Keratinocyte (primary cell): Measurements from ENCODE around the gene PIGQ. TPM values are rescaled to one million over a fixed set of nuclear protein-coding genes. Genes with fewer than 3 reads are reported as not detected.

ENCODE experiments used
- DNase-seq: peaks from one replicate; pipeline ENCODE4 v3.0.0-alpha.2; 2011; ENCODE audit warnings: low read depth, missing footprints, low spot score
- FAIRE-seq: peaks from 2 replicates; lab custom pipeline; 2011; peaks lifted over from hg19 to GRCh38; lab: Jason Lieb, UNC
- H2AFZ ChIP-seq: 2 replicates; pipeline ENCODE4 v1.6.0; 2012; ENCODE audit warnings: low read length, control low read depth, inconsistent platforms; ENCODE audit not compliant: control insufficient read depth
- H3K27ac ChIP-seq: 2 replicates; pipeline ENCODE4 v1.5.1; 2011; ENCODE audit warnings: low read length; ENCODE audit not compliant: control insufficient read depth, insufficient read depth
- H3K27me3 ChIP-seq: 3 replicates; pipeline ENCODE4 v1.6.0; 2011; ENCODE audit warnings: low read length; ENCODE audit not compliant: control insufficient read depth, insufficient read depth; ENCODE audit errors: extremely low read depth
- H3K36me3 ChIP-seq, 2 experiments: 2 replicates in 1 of 2; 3 replicates in 1 of 2; pipeline ENCODE4 v1.5.1; 2011; ENCODE audit warnings: low read length in 2 of 2, mild to moderate bottlenecking in 1 of 2; ENCODE audit not compliant: control insufficient read depth in 2 of 2, insufficient read depth in 2 of 2; ENCODE audit errors: extremely low read depth in 1 of 2
- H3K4me1 ChIP-seq: 3 replicates; pipeline ENCODE4 v1.5.1; 2011; ENCODE audit warnings: low read length; ENCODE audit not compliant: control insufficient read depth, insufficient read depth; ENCODE audit errors: extremely low read depth
- H3K4me2 ChIP-seq: 3 replicates; pipeline ENCODE4 v1.6.0; 2011; ENCODE audit warnings: low read depth, low read length; ENCODE audit not compliant: control insufficient read depth, insufficient read depth; ENCODE audit errors: extremely low read depth
- H3K4me3 ChIP-seq, 3 experiments: fragments of 200-600 bp in 1 of 3; sonication (generic) in 1 of 3; 2 replicates in 2 of 3; 3 replicates in 1 of 3; pipeline ENCODE4 v1.5.1; 2011 to 2016; ENCODE audit warnings: low read length in 3 of 3, mild to moderate bottlenecking in 3 of 3, control low read depth in 2 of 3, inconsistent platforms in 1 of 3, low read depth in 1 of 3, mixed read lengths in 1 of 3, mixed run types in 1 of 3, moderate library complexity in 1 of 3; ENCODE audit not compliant: control insufficient read depth in 2 of 3, insufficient read depth in 2 of 3; ENCODE audit errors: extremely low read depth in 1 of 3
- H3K79me2 ChIP-seq: 2 replicates; pipeline ENCODE4 v1.6.0; 2012; ENCODE audit warnings: low read length; ENCODE audit not compliant: control insufficient read depth, insufficient read depth
- H3K9ac ChIP-seq: 3 replicates; pipeline ENCODE4 v1.6.0; 2011; ENCODE audit warnings: low read length; ENCODE audit not compliant: control insufficient read depth, insufficient read depth; ENCODE audit errors: extremely low read depth
- H3K9me1 ChIP-seq: 3 replicates; pipeline ENCODE4 v1.6.0; 2011; ENCODE audit warnings: low read length; ENCODE audit not compliant: control insufficient read depth, insufficient read depth; ENCODE audit errors: extremely low read depth
- H3K9me3 ChIP-seq: 2 replicates; pipeline ENCODE4 v1.5.1; 2012; ENCODE audit warnings: low read depth, low read length; ENCODE audit not compliant: control insufficient read depth
- H4K20me1 ChIP-seq: 3 replicates; pipeline ENCODE4 v1.6.0; 2011; ENCODE audit warnings: low read length; ENCODE audit not compliant: control insufficient read depth, insufficient read depth; ENCODE audit errors: extremely low read depth
- EZH2 ChIP-seq: IDR thresholded peaks from one replicate; pipeline ENCODE4 v1.6.1; 2012; ENCODE audit warnings: inconsistent platforms, mild to moderate bottlenecking, low read length, moderate library complexity
- dilution Hi-C: fragments of 300-500 bp; cut with MboI; formaldehyde crosslinking; loops from one replicate; pipeline ENCODE4 v1.7.0; 2020; ENCODE audit warnings: low sequenced_read_pairs; ENCODE audit not compliant: extremely low pct_ligation_motif_present
- polyA plus RNA-seq, 5 experiments: library from polyadenylated mRNA; depleted of rRNA in 3 of 5; stranded (reverse) in 3 of 5; stranded (forward) in 1 of 5; unstranded in 1 of 5; fragments of >200 nt; gene quantifications; 1 replicate in 1 of 5; 2 replicates in 3 of 5; 3 replicates in 1 of 5; pipeline versions ENCODE4 v1.2.1 to v1.2.3, GENCODE V29; 2011 to 2012; ENCODE audit warnings: missing spikeins in 2 of 5, low read depth in 1 of 5, low replicate concordance in 1 of 5
- TF ChIP-seq, protein P1 (sequence below), 3 experiments: IDR thresholded peaks in 1 of 3; conservative IDR thresholded peaks in 1 of 3; optimal IDR thresholded peaks in 1 of 3; 2 replicates in 2 of 3; 3 replicates in 1 of 3; pipeline versions ENCODE3 to v1.5.1; 2011; ENCODE audit warnings: low read length in 3 of 3, mild to moderate bottlenecking in 3 of 3, moderate library complexity in 2 of 3, control low read depth in 1 of 3, inconsistent platforms in 1 of 3; ENCODE audit not compliant: insufficient read depth in 2 of 3; ENCODE audit errors: extremely low read depth in 1 of 3

Gene PIGQ
- polyA plus RNA-seq, 1 donor (not counting 4 experiments of a cell fraction or from before 2014, with no cell fraction given), result 11.2 TPM

DNA sequence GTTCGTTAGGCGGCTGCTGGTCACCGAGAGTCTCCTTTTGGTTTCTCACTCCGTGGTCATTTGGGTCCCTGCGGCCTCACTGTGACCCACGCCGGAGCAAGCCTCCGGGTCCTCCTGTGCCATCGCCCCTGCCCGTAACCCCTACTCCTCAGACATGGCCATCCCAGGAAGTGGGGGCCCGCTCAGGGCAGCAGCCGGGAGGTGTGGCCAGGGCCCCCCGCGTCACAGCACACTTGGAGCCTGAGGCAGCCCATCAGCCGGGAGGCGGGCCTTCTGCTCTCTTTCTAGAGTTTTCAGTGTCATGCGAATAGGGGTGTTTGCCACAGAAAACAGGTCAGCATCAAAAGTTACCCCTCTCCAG lies 53.1 kb downstream of the PIGQ start:
- Histone ChIP-seq H3K9me1 (no peaks in the 10 kb centered on the region), H3K4me2 (peak overlapping the region; percentile 84), H3K9ac (peak overlapping the region; percentile 22), H3K9me3 (no peaks in the 10 kb centered on the region), H2AFZ (no peak overlapping the region), H3K4me1 (peaks cover 32% of the 10 kb centered on the region), H3K27ac (no peak overlapping the region), H3K79me2 (no peaks in the 10 kb centered on the region), H3K4me3 (peak overlapping the region in 1 of 3 experiments; percentile 32), H3K27me3 (peaks cover 21% of the 10 kb centered on the region), H4K20me1 (peaks cover 11% of the 10 kb centered on the region), H3K36me3 (peaks cover 2 to 3% of the 10 kb centered on the region in 2 experiments)
- dilution Hi-C loops, result no loop called here
- FAIRE-seq (no peak), DNase-seq (no peak)
- TF ChIP-seq, protein P1, sequence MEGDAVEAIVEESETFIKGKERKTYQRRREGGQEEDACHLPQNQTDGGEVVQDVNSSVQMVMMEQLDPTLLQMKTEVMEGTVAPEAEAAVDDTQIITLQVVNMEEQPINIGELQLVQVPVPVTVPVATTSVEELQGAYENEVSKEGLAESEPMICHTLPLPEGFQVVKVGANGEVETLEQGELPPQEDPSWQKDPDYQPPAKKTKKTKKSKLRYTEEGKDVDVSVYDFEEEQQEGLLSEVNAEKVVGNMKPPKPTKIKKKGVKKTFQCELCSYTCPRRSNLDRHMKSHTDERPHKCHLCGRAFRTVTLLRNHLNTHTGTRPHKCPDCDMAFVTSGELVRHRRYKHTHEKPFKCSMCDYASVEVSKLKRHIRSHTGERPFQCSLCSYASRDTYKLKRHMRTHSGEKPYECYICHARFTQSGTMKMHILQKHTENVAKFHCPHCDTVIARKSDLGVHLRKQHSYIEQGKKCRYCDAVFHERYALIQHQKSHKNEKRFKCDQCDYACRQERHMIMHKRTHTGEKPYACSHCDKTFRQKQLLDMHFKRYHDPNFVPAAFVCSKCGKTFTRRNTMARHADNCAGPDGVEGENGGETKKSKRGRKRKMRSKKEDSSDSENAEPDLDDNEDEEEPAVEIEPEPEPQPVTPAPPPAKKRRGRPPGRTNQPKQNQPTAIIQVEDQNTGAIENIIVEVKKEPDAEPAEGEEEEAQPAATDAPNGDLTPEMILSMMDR (optimal IDR thresholded peaks at IDR 0.05 in 1 of 3, IDR thresholded peaks at IDR 0.05 in 1 of 3, conservative IDR thresholded peaks at IDR 0.05 in 1 of 3; ENCODE audit: extremely low read depth in 1 of 3, insufficient read depth in 2 of 3, low read length in 3 of 3), result no peak
- no peak for TF ChIP-seq EZH2

DNA sequence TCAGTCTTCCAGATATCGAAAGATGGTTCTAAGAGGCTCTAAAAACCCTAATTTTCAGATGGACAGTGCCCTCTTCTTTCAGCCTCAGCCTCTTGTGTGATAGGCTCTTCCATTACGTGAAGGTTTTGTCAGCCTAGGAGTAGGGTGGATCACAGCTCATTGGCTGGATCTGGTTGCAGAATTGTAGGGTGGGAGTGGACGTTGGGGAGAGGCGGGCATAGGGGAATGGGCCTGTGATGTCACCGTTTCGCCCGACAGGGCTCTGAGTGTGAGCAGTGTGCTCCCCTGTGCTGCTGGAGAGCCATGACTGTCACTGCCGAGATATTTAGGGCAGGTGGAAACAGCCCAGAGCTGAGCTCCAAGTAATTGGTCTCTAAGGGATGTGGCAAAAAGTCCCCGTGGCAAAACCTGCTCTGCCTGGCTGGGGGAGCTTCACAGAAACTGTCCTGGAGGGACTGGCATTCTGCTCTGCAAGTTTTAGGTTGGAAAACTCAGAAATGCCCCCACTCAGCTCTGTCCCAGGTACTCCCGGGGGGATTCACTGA lies 54.8 kb downstream of the PIGQ start:
- H3K4me3 ChIP-seq, result no peak overlapping the region
- H3K4me1 ChIP-seq, result peaks cover 32% of the 10 kb centered on the region
- no peak overlapping the region for H2AFZ ChIP-seq
- dilution Hi-C loops, result no loop called here
- H3K79me2 ChIP-seq, result no peaks in the 10 kb centered on the region
- no peaks in the 10 kb centered on the region for H3K9me3 ChIP-seq
- H3K36me3 ChIP-seq, result peaks cover 2 to 3% of the 10 kb centered on the region in 2 experiments
- no peak overlapping the region for H3K27ac ChIP-seq
- no peak overlapping the region for H3K4me2 ChIP-seq
- TF ChIP-seq EZH2, result no peak
- TF ChIP-seq, protein P1 (optimal IDR thresholded peaks at IDR 0.05 in 1 of 3, IDR thresholded peaks at IDR 0.05 in 1 of 3, conservative IDR thresholded peaks at IDR 0.05 in 1 of 3; ENCODE audit: extremely low read depth in 1 of 3, insufficient read depth in 2 of 3, low read length in 3 of 3), result no peak
- no peak for DNase-seq
- peaks cover 11% of the 10 kb centered on the region for H4K20me1 ChIP-seq
- no peaks in the 10 kb centered on the region for H3K9me1 ChIP-seq
- H3K27me3 ChIP-seq, result peaks cover 19% of the 10 kb centered on the region
- FAIRE-seq, result no peak
- H3K9ac ChIP-seq, result no peak overlapping the region
